Measurements from ENCODE around the gene AIPL1. TPM values are rescaled to one million over a fixed set of nuclear protein-coding genes. Genes with fewer than 3 reads are reported as not detected.

AIPL1 gene
- total RNA-seq, 2 experiments from 2014 or later, result not detected

GRCh38 chr17:6428207-6428965, 6.5 kb downstream of the AIPL1 start:
- POLR2A ChIA-PET, result no interaction called here

GRCh38 chr17:6427279-6427781, 7.6 kb downstream of the AIPL1 start:
- Histone ChIP-seq H3K4me1 (ENCODE audit: insufficient read depth, low read length) (peaks cover 20% of the 10 kb centered on the region), H3K4me3 (ENCODE audit: low read length) (no peak overlapping the region), H3K27ac (ENCODE audit: low read depth in 1 of 2, low read length in 2 of 2) (no peak overlapping the region), H3K27me3 (ENCODE audit: control insufficient read depth in 1 of 2, insufficient read depth in 2 of 2, low read length in 2 of 2) (peaks cover 0 to 2% of the 10 kb centered on the region in 2 experiments), H3K36me3 (ENCODE audit: insufficient read depth, low read length) (no peaks in the 10 kb centered on the region), H3K9me3 (ENCODE audit: control insufficient read depth in 1 of 2, insufficient read depth in 1 of 2, low read length in 2 of 2) (peaks cover 0 to 9% of the 10 kb centered on the region in 2 experiments)
- Mint-ChIP-seq H3K4me3 (peak overlapping the region; percentile 22), H3K36me3 (ENCODE audit: low read depth) (no peaks in the 10 kb centered on the region), H3K27ac (peak overlapping the region; percentile 8), H3K27me3 (peaks cover 17% of the 10 kb centered on the region), H3K9me3 (peaks cover 3% of the 10 kb centered on the region), H3K4me1 (ENCODE audit: low read depth) (peaks cover 16% of the 10 kb centered on the region)
- TF ChIP-seq CTCF (IDR thresholded peaks at IDR 0.05), result no peak
- ChIA-PET POLR2A (no interaction called here), CTCF (interaction anchor here (2.2 kb wide), 1 partner anchor 9 kb away, joined by 7 read pairs; no protein-coding TSS in a partner anchor)
- peak in 8 of 14 experiments; percentile 8 to 77 (median 33) for DNase-seq
- intact Hi-C loops (cut with DNase I, micrococcal nuclease), result loop anchor here (10.0 kb wide), 2 partner anchors 983 to 1183 kb away; no protein-coding TSS in a partner anchor
- peak; percentile 81 for ATAC-seq (ENCODE audit: poor library complexity)

More at GRCh38 chr17:6428207-6428965, 6.5 kb downstream of the AIPL1 start:
- Mint-ChIP-seq H3K4me1 (ENCODE audit: low read depth) (peaks cover 16% of the 10 kb centered on the region), H3K27me3 (peaks cover 11% of the 10 kb centered on the region), H3K9me3 (peaks cover 3% of the 10 kb centered on the region), H3K36me3 (ENCODE audit: low read depth) (no peaks in the 10 kb centered on the region), H3K27ac (no peak overlapping the region), H3K4me3 (no peak overlapping the region)
- Histone ChIP-seq H3K36me3 (ENCODE audit: insufficient read depth, low read length) (no peaks in the 10 kb centered on the region), H3K27me3 (ENCODE audit: control insufficient read depth in 1 of 2, insufficient read depth in 2 of 2, low read length in 2 of 2) (no peaks in the 10 kb centered on the region), H3K9me3 (ENCODE audit: control insufficient read depth in 1 of 2, insufficient read depth in 1 of 2, low read length in 2 of 2) (peaks cover 0 to 9% of the 10 kb centered on the region in 2 experiments), H3K4me3 (ENCODE audit: low read length) (no peak overlapping the region), H3K27ac (ENCODE audit: low read depth in 1 of 2, low read length in 2 of 2) (no peak overlapping the region), H3K4me1 (ENCODE audit: insufficient read depth, low read length) (peaks cover 20% of the 10 kb centered on the region)
- DNase-seq (no peak), ATAC-seq (ENCODE audit: poor library complexity) (no peak)
- CTCF ChIA-PET, result interaction anchor here (2.2 kb wide), 1 partner anchor 8 kb away, joined by 7 read pairs; no protein-coding TSS in a partner anchor
- TF ChIP-seq CTCF (IDR thresholded peaks at IDR 0.05), result no peak
- intact Hi-C loops (cut with DNase I, micrococcal nuclease), result loop anchor here (10.0 kb wide), 2 partner anchors 984 to 1184 kb away; no protein-coding TSS in a partner anchor

GRCh38 chr17:6426356-6427101, 8.4 kb downstream of the AIPL1 start:
- no peak overlapping the region for H3K4me3 ChIP-seq (ENCODE audit: low read length)
- H3K4me1 ChIP-seq (ENCODE audit: insufficient read depth, low read length), result peaks cover 27% of the 10 kb centered on the region
- ChIA-PET CTCF (interaction anchor here (2.2 kb wide), 1 partner anchor 10 kb away, joined by 7 read pairs; no protein-coding TSS in a partner anchor), POLR2A (no interaction called here)
- H3K27ac ChIP-seq (ENCODE audit: low read depth in 1 of 2, low read length in 2 of 2), result no peak overlapping the region
- DNase-seq, result no peak
- H3K27me3 ChIP-seq (ENCODE audit: control insufficient read depth in 1 of 2, insufficient read depth in 2 of 2, low read length in 2 of 2), result peaks cover 0 to 5% of the 10 kb centered on the region in 2 experiments
- H3K36me3 ChIP-seq (ENCODE audit: insufficient read depth, low read length), result no peaks in the 10 kb centered on the region
- intact Hi-C loops (cut with DNase I, micrococcal nuclease), result loop anchor here (10.0 kb wide), 2 partner anchors 982 to 1182 kb away; no protein-coding TSS in a partner anchor
- TF ChIP-seq CTCF (IDR thresholded peaks at IDR 0.05), result no peak
- ATAC-seq (ENCODE audit: poor library complexity), result no peak
- Mint-ChIP-seq H3K4me1 (ENCODE audit: low read depth) (peaks cover 16% of the 10 kb centered on the region), H3K27ac (no peak overlapping the region), H3K9me3 (peaks cover 3% of the 10 kb centered on the region), H3K4me3 (no peak overlapping the region), H3K27me3 (peaks cover 21% of the 10 kb centered on the region), H3K36me3 (ENCODE audit: low read depth) (no peaks in the 10 kb centered on the region)
- peaks cover 0 to 9% of the 10 kb centered on the region in 2 experiments for H3K9me3 ChIP-seq (ENCODE audit: control insufficient read depth in 1 of 2, insufficient read depth in 1 of 2, low read length in 2 of 2)

Data from CD4-positive, alpha-beta T cell (primary cell).